Kidney epithelial cell (primary cell): Measurements from ENCODE around the gene SIX5. TPM values are rescaled to one million over a fixed set of nuclear protein-coding genes. Genes with fewer than 3 reads are reported as not detected.

Source experiments
- DNase-seq: peaks from one replicate; pipeline ENCODE4 v3.0.0-alpha.2; 2010; ENCODE audit warnings: low read depth
- H3K27me3 ChIP-seq: 2 replicates; pipeline ENCODE4 v1.6.0; 2011; ENCODE audit warnings: low read length; ENCODE audit not compliant: control insufficient read depth, insufficient read depth
- H3K36me3 ChIP-seq: 2 replicates; pipeline ENCODE4 v1.5.1; 2011; ENCODE audit warnings: low read length; ENCODE audit not compliant: control insufficient read depth, insufficient read depth
- H3K4me3 ChIP-seq: 2 replicates; pipeline ENCODE4 v1.5.1; 2011; ENCODE audit warnings: low read depth, mild to moderate bottlenecking, control low read depth, low read length
- CTCF ChIP-seq: IDR thresholded peaks from 2 replicates; pipeline ENCODE4 v1.5.1; 2011; ENCODE audit warnings: mild to moderate bottlenecking, moderate library complexity, low read length, control low read depth, inconsistent platforms; ENCODE audit not compliant: insufficient read depth, poor library complexity, severe bottlenecking
- total RNA-seq: library from RNA; depleted of rRNA; stranded (reverse); fragments of >200 nt; gene quantifications from 2 replicates; pipeline ENCODE4 v1.2.3, GENCODE V29; 2015

The SIX5 gene
- total RNA-seq, 1 donor from 2014 or later, result 11.7 TPM

GRCh38 chr19:45769821-45770191 is 754 bp upstream of the SIX5 start:
- DNase-seq, result no peak
- no peaks in the 10 kb centered on the region for H3K27me3 ChIP-seq
- peaks cover 1% of the 10 kb centered on the region for H3K36me3 ChIP-seq

GRCh38 chr19:45768655-45768983 is 433 bp downstream of the SIX5 start:
- Histone ChIP-seq H3K4me3 (peak overlapping the region; percentile 81), H3K27me3 (peaks cover 2% of the 10 kb centered on the region), H3K36me3 (peaks cover 1% of the 10 kb centered on the region)
- no peak for TF ChIP-seq CTCF
- DNase-seq, result no peak

More at GRCh38 chr19:45769821-45770191, 754 bp upstream of the SIX5 start:
- H3K4me3 ChIP-seq, result peak overlapping the region; percentile 43
- no peak for TF ChIP-seq CTCF

- peaks cover 1% of the 10 kb centered on the region for H3K36me3 ChIP-seq
- peak overlapping the region; percentile 81 for H3K4me3 ChIP-seq
- no peak for DNase-seq
- peaks cover 5% of the 10 kb centered on the region for H3K27me3 ChIP-seq
- no peak for TF ChIP-seq CTCF
These were observed 984 bp downstream of the SIX5 start for GRCh38 chr19:45767881-45768654.

GRCh38 chr19:45767410-45767880 is 1.6 kb downstream of the SIX5 start:
- H3K4me3 ChIP-seq, result peak overlapping the region; percentile 81
- H3K36me3 ChIP-seq, result no peaks in the 10 kb centered on the region
- DNase-seq, result no peak
- H3K27me3 ChIP-seq, result peaks cover 7% of the 10 kb centered on the region
- TF ChIP-seq CTCF, result no peak

DNA sequence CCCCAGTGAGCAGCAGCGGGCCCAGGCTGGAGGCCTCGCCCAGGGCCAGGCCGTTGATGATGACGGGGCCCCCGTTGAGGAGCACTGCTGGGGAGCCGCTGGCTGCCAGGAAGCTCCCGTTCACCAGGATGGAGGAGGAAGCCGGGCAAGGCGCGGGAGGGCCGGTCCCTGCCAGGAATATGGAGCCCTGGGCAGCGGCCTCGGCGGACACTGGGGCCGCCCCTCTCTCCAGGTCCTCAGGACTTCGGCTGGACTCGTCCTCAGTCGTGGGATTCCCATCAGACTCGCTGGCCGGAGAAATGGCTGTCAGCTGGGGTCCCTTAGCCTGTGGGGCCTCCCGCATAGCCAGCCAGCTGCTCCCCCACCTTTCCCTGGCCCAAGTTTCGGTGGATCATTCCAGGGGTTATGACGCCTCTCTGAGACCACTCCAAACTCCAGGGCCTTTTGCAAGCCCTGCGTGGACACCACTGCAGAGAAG is 2.1 kb downstream of the SIX5 start:
- H3K4me3 ChIP-seq, result peak overlapping the region; percentile 81
- DNase-seq, result no peak
- TF ChIP-seq CTCF, result no peak
- peaks cover 7% of the 10 kb centered on the region for H3K27me3 ChIP-seq
- H3K36me3 ChIP-seq, result no peaks in the 10 kb centered on the region
